ENCODE data around the gene SPTSSB.
A peak's percentile ranks its signal among the peaks of the same experiment; 100 is the strongest.

Gene SPTSSB

GRCh38 chr3:161322781-161323568 is 48.3 kb downstream of the SPTSSB start:
- ATAC-seq (replicated peaks; ENCODE audit: extremely low read depth, poor library complexity, severe bottlenecking) (no peak), DNase-seq (ENCODE audit: low spot score in 2 of 2) (no peak)
- no peak overlapping the region for H3K4me3 Mint-ChIP-seq
- H3K27me3 Mint-ChIP-seq: peaks cover 18% of the 10 kb centered on the region
- H3K36me3 Mint-ChIP-seq (ENCODE audit: insufficient read depth): no peaks in the 10 kb centered on the region
- no peak overlapping the region for H3K27ac Mint-ChIP-seq (ENCODE audit: low read depth)
- peaks cover 5% of the 10 kb centered on the region for H3K4me1 Mint-ChIP-seq
- H3K9me3 Mint-ChIP-seq: peaks cover 6% of the 10 kb centered on the region

GRCh38 chr3:161320837-161321236 is 50.5 kb downstream of the SPTSSB start:
- ATAC-seq (replicated peaks; ENCODE audit: extremely low read depth, poor library complexity, severe bottlenecking): no peak
- no peak overlapping the region for H3K27ac Mint-ChIP-seq (ENCODE audit: low read depth)

GRCh38 chr3:161319867-161320266 is 51.5 kb downstream of the SPTSSB start:
- Mint-ChIP-seq H3K27ac (ENCODE audit: low read depth) (no peak overlapping the region), H3K9me3 (peaks cover 6% of the 10 kb centered on the region), H3K4me3 (no peak overlapping the region), H3K36me3 (ENCODE audit: insufficient read depth) (no peaks in the 10 kb centered on the region), H3K27me3 (peaks cover 42% of the 10 kb centered on the region), H3K4me1 (no peaks in the 10 kb centered on the region)
- DNase-seq (ENCODE audit: low spot score in 2 of 2) (no peak), ATAC-seq (replicated peaks; ENCODE audit: extremely low read depth, poor library complexity, severe bottlenecking) (no peak)

More at GRCh38 chr3:161320837-161321236, 50.5 kb downstream of the SPTSSB start:
- Mint-ChIP-seq H3K9me3 (peaks cover 6% of the 10 kb centered on the region), H3K4me1 (peaks cover 2% of the 10 kb centered on the region), H3K27me3 (peaks cover 39% of the 10 kb centered on the region), H3K36me3 (ENCODE audit: insufficient read depth) (no peaks in the 10 kb centered on the region), H3K4me3 (no peak overlapping the region)
- no peak for DNase-seq (ENCODE audit: low spot score in 2 of 2)

GRCh38 chr3:161317077-161317476 is 54.2 kb downstream of the SPTSSB start:
- H3K27me3 Mint-ChIP-seq: peaks cover 42% of the 10 kb centered on the region
- no peak for ATAC-seq (replicated peaks; ENCODE audit: extremely low read depth, poor library complexity, severe bottlenecking)
- H3K4me1 Mint-ChIP-seq: peaks cover 18% of the 10 kb centered on the region
- peaks cover 6% of the 10 kb centered on the region for H3K9me3 Mint-ChIP-seq
- H3K4me3 Mint-ChIP-seq: no peak overlapping the region
- no peak for DNase-seq (ENCODE audit: low spot score in 2 of 2)
- H3K27ac Mint-ChIP-seq (ENCODE audit: low read depth): no peak overlapping the region
- no peaks in the 10 kb centered on the region for H3K36me3 Mint-ChIP-seq (ENCODE audit: insufficient read depth)

- Mint-ChIP-seq H3K27ac (ENCODE audit: low read depth) (no peak overlapping the region), H3K27me3 (peaks cover 34% of the 10 kb centered on the region), H3K4me1 (peaks cover 27% of the 10 kb centered on the region), H3K36me3 (ENCODE audit: insufficient read depth) (peaks cover 2% of the 10 kb centered on the region), H3K9me3 (peaks cover 3% of the 10 kb centered on the region), H3K4me3 (no peak overlapping the region)
- DNase-seq (ENCODE audit: low spot score in 2 of 2) (no peak), ATAC-seq (replicated peaks; ENCODE audit: extremely low read depth, poor library complexity, severe bottlenecking) (no peak)
These were observed 55.2 kb downstream of the SPTSSB start for GRCh38 chr3:161316006-161316689.

GRCh38 chr3:161314836-161315395 is 56.4 kb downstream of the SPTSSB start:
- DNase-seq (ENCODE audit: low spot score in 2 of 2) (no peak), ATAC-seq (replicated peaks; ENCODE audit: extremely low read depth, poor library complexity, severe bottlenecking) (no peak)
- Mint-ChIP-seq H3K4me3 (no peak overlapping the region), H3K9me3 (no peaks in the 10 kb centered on the region), H3K36me3 (ENCODE audit: insufficient read depth) (peaks cover 9% of the 10 kb centered on the region), H3K27me3 (peaks cover 28% of the 10 kb centered on the region), H3K4me1 (peaks cover 40% of the 10 kb centered on the region), H3K27ac (ENCODE audit: low read depth) (no peak overlapping the region)

GRCh38 chr3:161310649-161311423 is 60.5 kb downstream of the SPTSSB start:
- H3K27ac Mint-ChIP-seq (ENCODE audit: low read depth): peak overlapping the region; percentile 71
- DNase-seq (ENCODE audit: low spot score in 2 of 2) (peak; percentile 25 to 67), ATAC-seq (replicated peaks; ENCODE audit: extremely low read depth, poor library complexity, severe bottlenecking) (peak; percentile 87)
- peaks cover 3% of the 10 kb centered on the region for H3K27me3 Mint-ChIP-seq
- peaks cover 9% of the 10 kb centered on the region for H3K36me3 Mint-ChIP-seq (ENCODE audit: insufficient read depth)
- H3K4me1 Mint-ChIP-seq: peaks cover 42% of the 10 kb centered on the region
- H3K9me3 Mint-ChIP-seq: no peaks in the 10 kb centered on the region
- peak overlapping the region; percentile 44 for H3K4me3 Mint-ChIP-seq

- no peaks in the 10 kb centered on the region for H3K9me3 Mint-ChIP-seq
- H3K36me3 Mint-ChIP-seq (ENCODE audit: insufficient read depth): peaks cover under 1% of the 10 kb centered on the region
- H3K27me3 Mint-ChIP-seq: peaks cover 11% of the 10 kb centered on the region
- peaks cover 13% of the 10 kb centered on the region for H3K4me1 Mint-ChIP-seq
- H3K27ac Mint-ChIP-seq (ENCODE audit: low read depth): no peak overlapping the region
- no peak overlapping the region for H3K4me3 Mint-ChIP-seq
- no peak for DNase-seq (ENCODE audit: low spot score in 2 of 2)
- no peak for ATAC-seq (replicated peaks; ENCODE audit: extremely low read depth, poor library complexity, severe bottlenecking)
These were observed 66.0 kb downstream of the SPTSSB start for GRCh38 chr3:161305095-161305991.

GRCh38 chr3:161296814-161297213 is 74.5 kb downstream of the SPTSSB start:
- H3K27ac Mint-ChIP-seq (ENCODE audit: low read depth): no peak overlapping the region
- H3K4me3 Mint-ChIP-seq: no peak overlapping the region
- H3K36me3 Mint-ChIP-seq (ENCODE audit: insufficient read depth): no peaks in the 10 kb centered on the region
- no peak for ATAC-seq (replicated peaks; ENCODE audit: extremely low read depth, poor library complexity, severe bottlenecking)
- H3K4me1 Mint-ChIP-seq: no peaks in the 10 kb centered on the region
- H3K27me3 Mint-ChIP-seq: peaks cover 21% of the 10 kb centered on the region
- H3K9me3 Mint-ChIP-seq: peaks cover 13% of the 10 kb centered on the region
- no peak for DNase-seq (ENCODE audit: low spot score in 2 of 2)

GRCh38 chr3:161295325-161295724 is 76.0 kb downstream of the SPTSSB start:
- no peak overlapping the region for H3K27ac Mint-ChIP-seq (ENCODE audit: low read depth)
- H3K27me3 Mint-ChIP-seq: peaks cover 25% of the 10 kb centered on the region
- DNase-seq (ENCODE audit: low spot score in 2 of 2) (no peak), ATAC-seq (replicated peaks; ENCODE audit: extremely low read depth, poor library complexity, severe bottlenecking) (no peak)
- H3K9me3 Mint-ChIP-seq: peaks cover 13% of the 10 kb centered on the region
- H3K4me1 Mint-ChIP-seq: no peaks in the 10 kb centered on the region
- no peak overlapping the region for H3K4me3 Mint-ChIP-seq
- H3K36me3 Mint-ChIP-seq (ENCODE audit: insufficient read depth): no peaks in the 10 kb centered on the region

Data from central memory CD8-positive, alpha-beta T cell (primary cell).